WI38 (cell line): Measurements from ENCODE around the gene ADAT3.

ENCODE experiments used
- H3K4me3 ChIP-seq: 2 replicates; pipeline ENCODE4 v1.5.1; 2011; ENCODE audit warnings: low read depth, mild to moderate bottlenecking, control low read depth, low read length
- TF ChIP-seq, protein P1 (sequence below): IDR thresholded peaks from 2 replicates; pipeline ENCODE4 v1.5.1; 2012; ENCODE audit warnings: low read depth, mild to moderate bottlenecking, control low read depth, low read length

Gene ADAT3

DNA sequence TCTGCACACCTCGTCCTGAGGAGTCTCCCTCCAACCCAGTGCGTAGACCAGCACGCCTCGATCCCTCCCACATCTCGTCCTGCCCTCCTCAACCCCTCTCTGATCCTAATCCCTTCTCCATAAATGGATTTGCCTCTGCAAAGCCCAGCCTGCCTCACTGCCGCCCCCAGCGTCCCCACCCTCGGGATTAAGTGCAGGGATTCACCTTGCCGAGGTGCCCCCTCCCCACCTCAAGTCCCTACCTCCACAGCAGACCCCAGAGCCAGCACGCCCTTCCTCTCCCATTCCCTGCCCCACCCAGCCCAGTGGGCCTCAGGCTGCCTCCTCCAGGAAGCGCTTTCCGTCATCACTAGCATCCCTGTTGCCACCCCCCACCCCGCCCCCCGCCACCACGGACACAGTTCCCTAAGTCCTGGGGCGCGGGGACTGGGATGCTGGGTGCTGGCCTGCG lies 45.8 kb upstream of the ADAT3 start:
- TF ChIP-seq, protein P1, sequence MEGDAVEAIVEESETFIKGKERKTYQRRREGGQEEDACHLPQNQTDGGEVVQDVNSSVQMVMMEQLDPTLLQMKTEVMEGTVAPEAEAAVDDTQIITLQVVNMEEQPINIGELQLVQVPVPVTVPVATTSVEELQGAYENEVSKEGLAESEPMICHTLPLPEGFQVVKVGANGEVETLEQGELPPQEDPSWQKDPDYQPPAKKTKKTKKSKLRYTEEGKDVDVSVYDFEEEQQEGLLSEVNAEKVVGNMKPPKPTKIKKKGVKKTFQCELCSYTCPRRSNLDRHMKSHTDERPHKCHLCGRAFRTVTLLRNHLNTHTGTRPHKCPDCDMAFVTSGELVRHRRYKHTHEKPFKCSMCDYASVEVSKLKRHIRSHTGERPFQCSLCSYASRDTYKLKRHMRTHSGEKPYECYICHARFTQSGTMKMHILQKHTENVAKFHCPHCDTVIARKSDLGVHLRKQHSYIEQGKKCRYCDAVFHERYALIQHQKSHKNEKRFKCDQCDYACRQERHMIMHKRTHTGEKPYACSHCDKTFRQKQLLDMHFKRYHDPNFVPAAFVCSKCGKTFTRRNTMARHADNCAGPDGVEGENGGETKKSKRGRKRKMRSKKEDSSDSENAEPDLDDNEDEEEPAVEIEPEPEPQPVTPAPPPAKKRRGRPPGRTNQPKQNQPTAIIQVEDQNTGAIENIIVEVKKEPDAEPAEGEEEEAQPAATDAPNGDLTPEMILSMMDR: no peak
- H3K4me3 ChIP-seq: no peak overlapping the region

DNA sequence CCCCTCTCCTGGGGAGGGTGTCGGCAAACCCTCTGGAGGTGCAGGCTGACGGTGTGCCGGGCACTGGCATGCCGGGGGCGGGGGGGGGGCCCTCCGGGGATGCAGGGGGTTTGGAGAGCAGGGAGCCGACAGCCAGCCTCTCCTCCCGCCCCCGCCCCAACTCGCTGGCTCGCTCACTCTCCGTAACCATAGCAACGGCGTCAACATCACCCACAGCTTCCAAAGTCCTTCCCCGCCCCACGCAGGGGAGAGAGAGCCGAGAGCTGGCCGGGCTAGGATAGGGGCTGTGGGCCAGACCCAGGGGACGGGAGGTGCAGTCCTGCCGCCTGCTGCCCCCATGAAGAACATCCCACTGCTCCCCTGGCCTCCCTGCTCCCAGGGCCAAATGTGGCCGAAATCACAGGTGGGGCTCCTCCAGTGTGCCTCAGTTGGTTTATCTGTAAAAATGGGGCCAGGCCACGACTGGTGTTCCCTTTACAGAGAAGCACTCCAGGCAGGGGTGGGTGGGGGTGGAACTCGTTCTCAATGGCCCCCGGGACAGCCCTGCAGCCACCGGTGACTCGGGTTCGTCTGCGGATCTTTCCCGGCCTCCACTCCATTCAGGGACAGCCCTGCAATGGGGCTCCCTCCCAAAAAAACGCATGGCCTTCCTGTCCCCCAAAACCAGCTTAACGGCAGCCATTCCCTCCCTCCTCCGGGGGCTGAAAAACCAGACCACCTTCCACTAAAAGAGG lies 45.0 kb upstream of the ADAT3 start:
- TF ChIP-seq, protein P1: no peak
- H3K4me3 ChIP-seq: peak overlapping the region; percentile 81

DNA sequence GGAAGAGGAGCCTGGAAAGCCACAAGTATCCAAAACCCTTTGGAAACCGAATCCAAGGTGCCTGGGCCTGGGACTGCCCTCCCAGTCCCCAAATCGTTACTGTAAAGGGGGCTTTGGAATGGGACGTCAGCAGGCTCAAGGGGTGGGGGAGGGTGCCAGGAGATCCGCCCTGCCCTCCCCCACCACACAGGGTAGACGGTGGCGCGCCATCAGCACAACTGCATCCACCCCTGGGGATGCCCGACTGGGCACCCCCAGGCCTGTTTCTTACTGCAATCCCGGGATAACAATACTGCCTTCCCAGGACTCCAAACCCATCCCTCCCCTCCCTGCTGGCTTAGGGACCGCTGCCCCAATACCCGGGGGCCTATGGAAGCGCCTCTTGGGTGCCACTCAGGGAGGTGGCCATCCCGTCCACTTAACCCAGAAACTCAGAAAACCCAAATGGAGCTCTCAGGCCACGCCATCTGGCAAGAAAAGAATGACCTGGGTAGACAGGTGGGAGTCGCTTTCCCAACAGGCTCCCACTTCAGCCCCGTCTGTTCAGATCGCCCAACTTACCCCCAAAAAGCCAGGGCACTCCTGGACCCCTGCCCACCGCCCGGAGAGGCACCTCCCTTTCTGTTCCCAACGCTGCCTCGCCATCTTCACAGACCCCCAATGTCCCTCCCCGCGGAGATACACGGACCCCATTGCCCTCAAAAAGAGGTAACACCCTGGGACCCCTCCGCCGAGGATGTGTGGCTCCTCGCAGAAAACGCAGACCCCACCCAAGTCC lies 44.2 kb upstream of the ADAT3 start:
- peak overlapping the region; percentile 81 for H3K4me3 ChIP-seq
- TF ChIP-seq, protein P1: no peak

DNA sequence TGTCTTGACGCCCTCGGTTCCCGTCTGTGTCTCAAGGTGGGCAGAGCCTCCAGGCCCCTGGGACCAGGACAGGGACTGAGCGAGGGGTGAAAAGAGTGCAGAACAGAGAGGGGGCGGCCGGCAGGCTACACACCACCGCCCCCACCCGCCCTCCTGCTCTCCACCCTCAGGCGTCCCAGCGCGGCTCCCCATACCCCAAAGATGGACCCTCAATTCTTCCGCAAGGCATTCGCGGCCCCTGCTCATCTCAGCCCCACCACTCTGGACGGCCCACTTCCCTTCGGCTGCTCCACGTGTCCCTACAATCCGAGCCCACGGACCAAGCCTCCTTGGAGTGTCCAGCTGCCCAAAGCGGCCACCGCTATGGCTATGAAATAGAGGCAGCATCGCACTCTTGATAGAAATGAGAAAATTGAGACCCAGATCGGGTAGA lies 43.6 kb upstream of the ADAT3 start:
- TF ChIP-seq, protein P1: no peak
- H3K4me3 ChIP-seq: peak overlapping the region; percentile 81

DNA sequence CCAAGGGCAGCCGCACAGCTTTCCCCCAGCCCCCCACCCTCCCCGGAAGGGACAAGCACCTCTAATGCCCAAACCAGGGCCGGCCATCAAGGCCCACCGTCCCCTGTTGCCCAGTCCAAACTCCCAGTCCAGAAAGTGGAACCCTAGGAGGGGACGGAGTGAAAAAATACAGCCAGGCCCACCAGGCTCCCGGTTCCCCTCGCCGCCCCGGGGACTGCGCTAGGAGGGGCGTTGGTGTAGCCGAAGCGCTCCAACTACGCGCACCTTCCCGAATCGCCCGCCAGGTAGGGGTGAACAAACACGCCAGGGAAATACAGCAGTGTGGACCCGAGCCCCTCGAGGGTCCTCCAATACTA lies 43.2 kb upstream of the ADAT3 start:
- H3K4me3 ChIP-seq: peak overlapping the region; percentile 81
- TF ChIP-seq, protein P1: no peak

DNA sequence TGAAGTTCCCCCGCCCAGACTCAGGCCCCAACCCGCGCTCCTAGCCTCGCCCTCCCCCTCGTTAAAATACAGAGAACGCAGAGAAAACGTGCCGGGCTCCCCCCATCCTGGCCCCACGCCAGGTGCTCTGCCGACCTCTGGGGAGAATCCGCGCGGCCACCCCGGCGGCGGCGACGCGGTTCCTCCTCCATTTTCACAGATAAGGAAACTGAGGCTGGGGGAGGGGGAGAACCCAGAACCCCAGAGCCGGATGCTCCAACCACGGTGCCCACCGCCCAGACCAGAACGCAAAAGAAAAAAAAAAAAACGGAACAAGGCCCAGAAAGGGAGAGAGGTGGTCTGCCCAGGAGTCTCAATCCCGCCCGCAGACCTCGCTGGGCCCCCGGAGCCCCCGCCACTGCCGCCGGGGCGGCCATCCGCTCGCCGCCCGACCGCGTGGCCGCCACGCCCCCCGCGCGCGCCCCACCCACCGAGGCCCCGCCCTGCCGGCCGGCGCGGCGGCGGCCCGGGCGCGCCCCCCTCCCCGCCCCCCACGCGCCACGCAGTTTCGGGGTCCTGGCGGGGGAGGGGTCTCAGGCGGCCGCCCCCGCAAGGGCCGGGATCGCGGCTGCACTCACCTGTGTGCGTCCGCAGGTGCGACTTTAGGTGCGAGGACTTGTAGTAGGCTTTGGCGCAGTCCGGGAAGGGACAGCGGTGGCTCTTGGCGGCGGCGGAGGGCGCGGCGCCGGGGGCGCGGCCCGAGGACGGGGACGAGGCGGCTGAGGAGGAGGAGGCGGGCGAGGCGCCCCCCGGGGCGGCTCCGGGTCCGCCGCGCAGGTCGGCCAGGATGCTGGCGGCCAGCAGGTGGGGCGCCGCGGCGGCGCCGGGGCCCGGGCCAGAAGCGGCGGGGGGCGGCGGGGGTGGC lies 42.5 kb upstream of the ADAT3 start:
- H3K4me3 ChIP-seq: peak overlapping the region; percentile 81

More for the DNA sequence above, 42.5 kb upstream of the ADAT3 start:
- TF ChIP-seq, protein P1: no peak
